Stomach (tissue), 4 donors: Measurements from ENCODE around the gene PRRT4.

Experiments
- EP300 ChIP-seq: sonication (generic); formaldehyde crosslinking; IDR thresholded peaks from one replicate; pipeline ENCODE4 v1.6.1; 2017; ENCODE audit warnings: antibody characterized with exemption
- POLR2A ChIP-seq, 4 donors: fragments of 450-650 bp; IDR thresholded peaks; one replicate each; pipeline ENCODE4 v1.6.1; 2016; ENCODE audit warnings: antibody characterized with exemption in 4 of 4, control low read depth in 2 of 4, mild to moderate bottlenecking in 1 of 4, moderate library complexity in 1 of 4
- POLR2AphosphoS5 ChIP-seq, 3 donors: sonication (generic); formaldehyde crosslinking; IDR thresholded peaks; one replicate each; pipeline ENCODE4 v1.6.1; 2016; ENCODE audit warnings: antibody characterized with exemption in 3 of 3
- TF ChIP-seq, protein P1 (sequence below), 7 experiments: fragments of 450-650 bp in 4 of 7; fragments of 200-600 bp in 3 of 7; sonication (generic) in 3 of 7; IDR thresholded peaks; one replicate each; pipeline ENCODE4 v1.5.1; 2016 to 2019; ENCODE audit warnings: antibody characterized with exemption in 7 of 7, control low read depth in 2 of 7, mild to moderate bottlenecking in 1 of 7

DNA sequence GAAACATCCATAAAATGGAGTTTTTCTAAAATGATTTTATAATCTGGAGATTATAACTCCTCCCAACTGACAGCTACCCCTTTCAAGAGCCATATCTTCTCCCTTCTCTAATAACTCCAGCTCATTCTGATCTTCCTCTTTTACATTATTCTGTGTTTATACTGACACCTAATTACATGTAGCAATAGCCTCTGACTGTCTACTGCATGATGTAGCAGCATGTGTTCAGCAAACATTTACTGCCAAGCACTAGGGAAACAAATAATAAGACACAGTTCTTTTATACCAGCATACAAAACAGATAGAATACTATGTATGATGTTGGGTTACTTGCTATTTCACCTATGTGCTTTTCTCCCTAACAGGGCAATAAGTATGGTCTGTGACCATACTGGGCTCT lies 38.5 kb downstream of the PRRT4 start:
- no peak for TF ChIP-seq POLR2AphosphoS5 (IDR thresholded peaks at IDR 0.05)
- TF ChIP-seq, protein P1, sequence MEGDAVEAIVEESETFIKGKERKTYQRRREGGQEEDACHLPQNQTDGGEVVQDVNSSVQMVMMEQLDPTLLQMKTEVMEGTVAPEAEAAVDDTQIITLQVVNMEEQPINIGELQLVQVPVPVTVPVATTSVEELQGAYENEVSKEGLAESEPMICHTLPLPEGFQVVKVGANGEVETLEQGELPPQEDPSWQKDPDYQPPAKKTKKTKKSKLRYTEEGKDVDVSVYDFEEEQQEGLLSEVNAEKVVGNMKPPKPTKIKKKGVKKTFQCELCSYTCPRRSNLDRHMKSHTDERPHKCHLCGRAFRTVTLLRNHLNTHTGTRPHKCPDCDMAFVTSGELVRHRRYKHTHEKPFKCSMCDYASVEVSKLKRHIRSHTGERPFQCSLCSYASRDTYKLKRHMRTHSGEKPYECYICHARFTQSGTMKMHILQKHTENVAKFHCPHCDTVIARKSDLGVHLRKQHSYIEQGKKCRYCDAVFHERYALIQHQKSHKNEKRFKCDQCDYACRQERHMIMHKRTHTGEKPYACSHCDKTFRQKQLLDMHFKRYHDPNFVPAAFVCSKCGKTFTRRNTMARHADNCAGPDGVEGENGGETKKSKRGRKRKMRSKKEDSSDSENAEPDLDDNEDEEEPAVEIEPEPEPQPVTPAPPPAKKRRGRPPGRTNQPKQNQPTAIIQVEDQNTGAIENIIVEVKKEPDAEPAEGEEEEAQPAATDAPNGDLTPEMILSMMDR (IDR thresholded peaks at IDR 0.05) = no peak
- TF ChIP-seq POLR2A (IDR thresholded peaks at IDR 0.05) = no peak
- no peak for TF ChIP-seq EP300
